ENCODE results near the gene FAM217B.

- TF ChIP-seq CTCF (IDR thresholded peaks at IDR 0.05; ENCODE audit: insufficient read depth, low read length) (no peak), GABPA (IDR thresholded peaks at IDR 0.05; ENCODE audit: low read depth) (no peak), REST (IDR thresholded peaks at IDR 0.05; ENCODE audit: insufficient replicate concordance, low read depth) (no peak), SPI1 (IDR thresholded peaks at IDR 0.05; ENCODE audit: borderline replicate concordance, low read depth) (no peak)
These were observed 17.9 kb downstream of the FAM217B start, which contains the start of gene CDH26 for GRCh38 chr20:59958123-59958522.

Data from HL-60 (cell line).